PC-9 (cell line): ENCODE measurements around the gene PRKG1. TPM values are rescaled to one million over a fixed set of nuclear protein-coding genes. Genes with fewer than 3 reads are reported as not detected.
"Not testable (repeated sequence)": the region's sequence is repeated elsewhere in the genome, so short reads cannot be mapped to it uniquely, and the experiment has no call there.

ENCODE experiments used
- BruUV-seq: library from RNA; stranded (reverse); fragments of 400-500 nt; replicated peaks from 2 replicates; lab custom pipeline; 2021; lab: Mats Ljungman, UMichigan
- CTCF ChIA-PET: fragments of 300-600 bp; sonication (Branson Sonifier 250); formaldehyde crosslinking; loops from one replicate; lab custom pipeline; 2022; ENCODE audit warnings: antibody characterized with exemption; lab: Charles Lee
- POLR2A ChIA-PET: fragments of 300-600 bp; sonication (Branson Sonifier 250); formaldehyde crosslinking; loops from one replicate; lab custom pipeline; 2022; ENCODE audit warnings: antibody characterized with exemption; ENCODE audit not compliant: unreplicated experiment; lab: Charles Lee
- DNase-seq, 2 experiments: peaks; one replicate each; pipeline versions ENCODE4 v3.0.0 to v3.0.0-alpha.2; 2015 to 2022; ENCODE audit warnings: mixed read lengths in 1 of 2
- H2AFZ ChIP-seq: fragments of 200-600 bp; sonication (generic); 2 replicates; pipeline ENCODE4 v1.8.1; 2017; ENCODE audit warnings: antibody characterized with exemption
- H3F3A ChIP-seq: fragments of 200-600 bp; sonication (generic); 2 replicates; pipeline ENCODE4 v1.8.1; 2017; ENCODE audit warnings: antibody characterized with exemption, mild to moderate bottlenecking, low read depth; ENCODE audit not compliant: insufficient read depth
- H3K27ac ChIP-seq: fragments of 200-600 bp; sonication (generic); 2 replicates; pipeline ENCODE4 v1.6.1; 2016; ENCODE audit warnings: mixed run types
- H3K27me3 ChIP-seq: fragments of 200-600 bp; sonication (generic); 2 replicates; pipeline ENCODE4 v1.6.1; 2016; ENCODE audit warnings: low read depth, mixed run types; ENCODE audit not compliant: insufficient read depth
- H3K36me3 ChIP-seq: fragments of 200-600 bp; sonication (generic); 2 replicates; pipeline ENCODE4 v1.6.1; 2016; ENCODE audit warnings: low read depth, mixed run types
- H3K4me1 ChIP-seq: fragments of 200-600 bp; sonication (generic); replicated peaks from 2 replicates; pipeline ENCODE4 v1.6.1; 2016; ENCODE audit warnings: mixed run types; ENCODE audit not compliant: insufficient read depth
- H3K4me2 ChIP-seq: fragments of 200-600 bp; sonication (generic); 2 replicates; pipeline ENCODE4 v1.6.1; 2017; ENCODE audit warnings: mixed run types
- H3K4me3 ChIP-seq: fragments of 200-600 bp; sonication (generic); 2 replicates; pipeline ENCODE4 v1.6.1; 2016; ENCODE audit warnings: mixed run types
- H3K79me2 ChIP-seq: fragments of 200-600 bp; sonication (generic); 2 replicates; pipeline ENCODE4 v1.6.1; 2017; ENCODE audit warnings: low read depth, mixed run types
- H3K9me2 ChIP-seq: fragments of 200-600 bp; sonication (generic); 2 replicates; pipeline ENCODE4 v1.8.1; 2017; ENCODE audit warnings: mild to moderate bottlenecking; ENCODE audit not compliant: insufficient read depth
- H3K9me3 ChIP-seq: fragments of 200-600 bp; sonication (generic); 2 replicates; pipeline ENCODE4 v1.8.1; 2016; ENCODE audit warnings: low read depth; ENCODE audit not compliant: insufficient read depth
- H4K20me1 ChIP-seq: fragments of 200-600 bp; sonication (generic); 2 replicates; pipeline ENCODE4 v1.8.1; 2017; ENCODE audit not compliant: insufficient read depth
- EZH2 ChIP-seq: fragments of 200-600 bp; sonication (generic); IDR thresholded peaks from 2 replicates; pipeline ENCODE4 v1.8.0; 2017; ENCODE audit warnings: antibody characterized with exemption, low read depth
- intact Hi-C: fragments of 100-400 bp; cut with micrococcal nuclease; formaldehyde crosslinking; loops from one replicate; pipeline ENCODE4 v1.10.0; 2022; ENCODE audit not compliant: unreplicated experiment
- total RNA-seq: library from RNA; stranded (reverse); gene quantifications from 2 replicates; pipeline ENCODE4 v1.2.3, GENCODE V29; 2021
- TF ChIP-seq, protein P1 (sequence below): fragments of 200-600 bp; sonication (generic); conservative IDR thresholded peaks from 2 replicates; pipeline ENCODE4 v1.6.1; 2017; ENCODE audit warnings: mixed run types, antibody characterized with exemption, mild to moderate bottlenecking, moderate library complexity

PRKG1 gene
- total RNA-seq, 1 experiment from 2014 or later, result 0.70 TPM

DNA sequence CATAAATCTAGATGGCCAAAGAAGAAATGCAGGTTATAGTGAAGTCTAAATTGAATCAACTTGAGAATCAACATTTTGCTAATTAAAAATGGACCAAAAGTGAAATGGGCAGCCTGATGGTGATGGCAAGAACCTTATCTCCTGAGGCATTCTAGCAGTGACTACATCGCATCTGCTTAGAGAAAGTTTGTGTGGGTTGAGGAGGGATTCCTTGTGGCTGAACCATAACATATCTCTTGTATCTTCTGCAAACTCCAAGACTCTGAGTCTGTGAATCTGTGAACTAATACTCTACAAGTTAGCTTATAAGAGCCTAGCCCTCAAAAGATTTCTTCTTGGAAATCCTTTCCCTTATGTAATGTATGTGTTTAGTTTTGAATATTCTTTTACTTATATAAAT, 85.6 kb downstream of the PRKG1 start:
- no peak for DNase-seq
- no peaks in the 10 kb centered on the region for H3K9me2 ChIP-seq
- ChIA-PET POLR2A (no interaction called here), CTCF (no interaction called here)
- no peaks in the 10 kb centered on the region for H3K9me3 ChIP-seq
- no peak overlapping the region for H3K4me2 ChIP-seq
- H3K4me1 ChIP-seq, result no peaks in the 10 kb centered on the region
- no peak overlapping the region for H3K27ac ChIP-seq
- intact Hi-C loops, result no loop called here
- H3K27me3 ChIP-seq, result no peaks in the 10 kb centered on the region
- H4K20me1 ChIP-seq, result no peaks in the 10 kb centered on the region
- no peaks in the 10 kb centered on the region for H3K36me3 ChIP-seq
- TF ChIP-seq, protein P1, sequence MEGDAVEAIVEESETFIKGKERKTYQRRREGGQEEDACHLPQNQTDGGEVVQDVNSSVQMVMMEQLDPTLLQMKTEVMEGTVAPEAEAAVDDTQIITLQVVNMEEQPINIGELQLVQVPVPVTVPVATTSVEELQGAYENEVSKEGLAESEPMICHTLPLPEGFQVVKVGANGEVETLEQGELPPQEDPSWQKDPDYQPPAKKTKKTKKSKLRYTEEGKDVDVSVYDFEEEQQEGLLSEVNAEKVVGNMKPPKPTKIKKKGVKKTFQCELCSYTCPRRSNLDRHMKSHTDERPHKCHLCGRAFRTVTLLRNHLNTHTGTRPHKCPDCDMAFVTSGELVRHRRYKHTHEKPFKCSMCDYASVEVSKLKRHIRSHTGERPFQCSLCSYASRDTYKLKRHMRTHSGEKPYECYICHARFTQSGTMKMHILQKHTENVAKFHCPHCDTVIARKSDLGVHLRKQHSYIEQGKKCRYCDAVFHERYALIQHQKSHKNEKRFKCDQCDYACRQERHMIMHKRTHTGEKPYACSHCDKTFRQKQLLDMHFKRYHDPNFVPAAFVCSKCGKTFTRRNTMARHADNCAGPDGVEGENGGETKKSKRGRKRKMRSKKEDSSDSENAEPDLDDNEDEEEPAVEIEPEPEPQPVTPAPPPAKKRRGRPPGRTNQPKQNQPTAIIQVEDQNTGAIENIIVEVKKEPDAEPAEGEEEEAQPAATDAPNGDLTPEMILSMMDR, result no peak
- TF ChIP-seq EZH2, result no peak
- H2AFZ ChIP-seq, result no peak overlapping the region
- H3K79me2 ChIP-seq, result no peaks in the 10 kb centered on the region
- no peaks in the 10 kb centered on the region for H3F3A ChIP-seq
- no TSS peak for BruUV-seq
- H3K4me3 ChIP-seq, result no peak overlapping the region

DNA sequence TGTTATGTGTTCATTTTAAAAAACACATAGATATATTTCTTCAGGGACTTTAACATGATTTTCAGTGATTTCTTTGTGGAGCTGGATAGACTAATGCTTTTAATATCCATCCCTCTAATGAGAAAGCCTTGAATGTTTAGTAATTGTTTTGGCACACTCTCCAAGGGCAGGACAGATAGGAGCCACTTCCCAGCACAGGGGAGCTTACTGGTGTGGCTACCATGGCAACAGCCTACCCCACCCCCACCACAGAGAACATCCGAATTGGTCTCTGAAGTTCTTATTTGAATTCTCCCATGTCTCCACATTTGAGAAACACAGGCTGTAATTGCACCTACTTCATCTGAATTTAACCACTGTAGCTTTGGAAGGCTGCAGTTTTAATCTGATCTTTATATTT, 87.7 kb downstream of the PRKG1 start:
- TF ChIP-seq, protein P1, result no peak
- no peak for TF ChIP-seq EZH2
- Histone ChIP-seq H3F3A (no peaks in the 10 kb centered on the region), H3K27ac (no peak overlapping the region), H3K4me1 (no peaks in the 10 kb centered on the region), H3K4me2 (no peak overlapping the region), H3K36me3 (no peaks in the 10 kb centered on the region), H3K4me3 (no peak overlapping the region), H4K20me1 (no peaks in the 10 kb centered on the region), H3K27me3 (no peaks in the 10 kb centered on the region), H3K9me3 (no peaks in the 10 kb centered on the region), H2AFZ (no peak overlapping the region), H3K79me2 (no peaks in the 10 kb centered on the region), H3K9me2 (no peaks in the 10 kb centered on the region)
- ChIA-PET POLR2A (no interaction called here), CTCF (no interaction called here)
- no peak for DNase-seq
- BruUV-seq, result no TSS peak
- intact Hi-C loops, result no loop called here

DNA sequence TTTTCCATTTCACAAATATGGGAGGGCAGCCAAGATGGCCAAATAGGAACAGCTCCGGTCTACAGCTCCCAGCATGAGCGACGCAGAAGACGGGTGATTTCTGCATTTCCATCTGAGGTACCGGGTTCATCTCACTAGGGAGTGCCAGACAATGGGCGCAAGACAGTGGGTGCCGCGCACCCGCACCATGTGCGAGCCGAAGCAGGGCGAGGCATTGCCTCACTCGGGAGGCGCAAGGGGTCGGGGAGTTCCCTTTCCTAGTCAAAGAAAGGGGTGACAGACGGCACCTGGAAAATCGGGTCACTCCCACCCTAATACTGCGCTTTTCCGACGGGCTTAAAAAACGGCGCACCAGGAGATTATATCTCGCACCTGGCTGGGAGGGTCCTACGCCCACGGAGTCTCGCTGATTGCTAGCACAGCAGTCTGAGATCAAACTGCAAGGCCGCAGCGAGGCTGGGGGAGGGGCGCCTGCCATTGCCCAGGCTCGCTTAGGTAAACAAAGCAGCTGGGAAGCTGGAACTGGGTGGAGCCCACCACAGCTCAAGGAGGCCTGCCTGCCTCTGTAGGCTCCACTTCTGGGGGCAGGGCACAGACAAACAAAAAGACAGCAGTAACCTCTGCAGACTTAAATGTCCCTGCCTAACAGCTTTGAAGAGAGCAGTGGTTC, 89.2 kb downstream of the PRKG1 start:
- H3F3A ChIP-seq, H3K36me3 ChIP-seq, H3K79me2 ChIP-seq, intact Hi-C loops, H3K9me3 ChIP-seq, H3K4me1 ChIP-seq, BruUV-seq, H3K4me2 ChIP-seq, H4K20me1 ChIP-seq, H3K27ac ChIP-seq, H3K4me3 ChIP-seq, H2AFZ ChIP-seq, CTCF ChIA-PET, POLR2A ChIA-PET, H3K9me2 ChIP-seq, H3K27me3 ChIP-seq: not testable (repeated sequence)
- peak in 1 of 2 experiments; percentile 4 for DNase-seq
